ENCODE measurements around the gene FAAP20.

The FAAP20 gene

DNA sequence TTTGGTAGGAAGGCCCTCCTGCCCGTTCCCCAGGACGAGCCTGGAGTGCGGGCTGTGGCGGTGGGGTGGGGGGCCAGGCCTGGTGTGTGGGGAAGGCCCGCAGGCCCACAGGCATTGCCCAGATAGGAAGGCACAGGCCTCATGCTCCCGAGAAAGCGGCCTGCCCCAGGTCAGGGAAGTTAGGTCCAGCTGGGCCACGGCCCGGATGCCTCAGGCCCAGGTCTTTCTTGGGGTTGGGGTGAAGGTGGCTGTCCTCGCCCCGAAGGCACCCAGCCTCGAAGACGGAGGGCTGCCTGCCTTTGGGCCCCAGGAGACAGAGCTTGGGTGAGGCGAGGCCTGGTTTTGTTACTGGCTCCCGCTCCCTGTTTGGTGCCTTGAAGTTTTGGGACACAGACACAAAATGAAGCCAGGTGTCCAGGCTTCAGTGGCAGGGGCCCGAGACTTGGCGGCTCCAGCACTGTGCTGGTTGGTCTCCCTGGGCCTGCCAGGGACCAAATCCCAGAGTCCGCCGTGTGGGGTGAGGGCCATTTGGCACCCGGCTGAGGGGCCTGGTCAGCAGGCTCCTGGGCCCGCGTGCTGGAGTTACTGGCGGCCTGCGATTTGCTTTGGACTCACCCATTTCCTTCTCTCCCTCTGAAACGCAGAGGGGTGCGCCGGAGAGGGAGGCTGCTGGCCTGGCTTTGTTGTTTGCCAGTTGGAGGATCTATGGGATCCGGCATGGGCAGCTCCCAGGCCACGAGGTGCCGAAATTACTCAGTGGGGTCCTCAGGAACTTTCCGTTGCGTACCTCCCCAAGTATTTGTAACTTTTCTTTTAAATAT is 35.5 kb upstream of the FAAP20 start:
- peak; percentile 39 for DNase-seq

DNA sequence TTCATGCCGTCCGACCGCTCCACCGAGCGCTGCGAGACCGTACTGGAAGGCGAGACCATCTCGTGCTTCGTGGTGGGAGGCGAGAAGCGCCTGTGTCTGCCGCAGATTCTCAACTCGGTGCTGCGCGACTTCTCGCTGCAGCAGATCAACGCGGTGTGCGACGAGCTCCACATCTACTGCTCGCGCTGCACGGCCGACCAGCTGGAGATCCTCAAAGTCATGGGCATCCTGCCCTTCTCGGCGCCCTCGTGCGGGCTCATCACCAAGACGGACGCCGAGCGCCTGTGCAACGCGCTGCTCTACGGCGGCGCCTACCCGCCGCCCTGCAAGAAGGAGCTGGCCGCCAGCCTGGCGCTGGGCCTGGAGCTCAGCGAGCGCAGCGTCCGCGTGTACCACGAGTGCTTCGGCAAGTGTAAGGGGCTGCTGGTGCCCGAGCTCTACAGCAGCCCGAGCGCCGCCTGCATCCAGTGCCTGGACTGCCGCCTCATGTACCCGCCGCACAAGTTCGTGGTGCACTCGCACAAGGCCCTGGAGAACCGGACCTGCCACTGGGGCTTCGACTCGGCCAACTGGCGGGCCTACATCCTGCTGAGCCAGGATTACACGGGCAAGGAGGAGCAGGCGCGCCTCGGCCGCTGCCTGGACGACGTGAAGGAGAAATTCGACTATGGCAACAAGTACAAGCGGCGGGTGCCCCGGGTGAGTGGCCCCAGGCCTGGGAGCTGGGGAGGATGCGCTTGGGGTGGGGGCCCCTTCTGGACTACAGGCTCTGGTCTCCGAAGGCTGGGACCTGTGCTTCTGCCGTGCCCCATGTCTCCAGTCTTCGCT is 34.7 kb upstream of the FAAP20 start:
- DNase-seq, result peak; percentile 53

DNA sequence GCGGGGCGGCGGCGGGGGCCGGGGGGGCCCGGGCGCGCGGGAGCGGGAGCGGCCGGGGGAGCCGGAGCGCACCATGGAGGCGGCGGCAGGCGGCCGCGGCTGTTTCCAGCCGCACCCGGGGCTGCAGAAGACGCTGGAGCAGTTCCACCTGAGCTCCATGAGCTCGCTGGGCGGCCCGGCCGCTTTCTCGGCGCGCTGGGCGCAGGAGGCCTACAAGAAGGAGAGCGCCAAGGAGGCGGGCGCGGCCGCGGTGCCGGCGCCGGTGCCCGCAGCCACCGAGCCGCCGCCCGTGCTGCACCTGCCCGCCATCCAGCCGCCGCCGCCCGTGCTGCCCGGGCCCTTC is 34.1 kb upstream of the FAAP20 start:
- no peak for DNase-seq

DNA sequence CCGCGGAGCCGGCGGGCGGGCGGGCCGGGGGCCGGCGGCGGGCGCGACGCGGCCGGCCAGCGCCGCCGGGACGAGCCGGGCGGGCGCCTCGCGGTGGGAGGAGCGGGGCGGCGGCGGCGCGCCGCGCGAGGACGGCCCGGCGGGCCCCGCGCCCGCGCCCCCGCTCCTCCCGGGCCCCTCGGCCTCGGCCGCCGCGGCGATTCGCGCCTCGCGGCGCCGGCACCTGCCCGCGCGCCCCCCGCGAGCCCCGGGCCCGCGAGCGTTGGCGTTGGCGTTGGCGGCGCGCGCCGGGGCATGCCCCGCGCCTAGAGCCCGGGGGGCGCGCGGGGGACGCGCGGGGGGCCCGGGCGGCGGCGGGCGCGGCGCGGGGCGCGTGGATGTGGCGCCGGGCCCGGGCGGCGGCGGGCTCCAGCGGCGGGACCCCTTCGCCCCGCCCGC is 33.6 kb upstream of the FAAP20 start, which contains the start of gene SKI:
Gene SKI (plus strand): TSS at position 163 of the 438 bp plus-strand sequence. CDS start 448 bp downstream, outside the sequence.
- DNase-seq, result no peak

DNA sequence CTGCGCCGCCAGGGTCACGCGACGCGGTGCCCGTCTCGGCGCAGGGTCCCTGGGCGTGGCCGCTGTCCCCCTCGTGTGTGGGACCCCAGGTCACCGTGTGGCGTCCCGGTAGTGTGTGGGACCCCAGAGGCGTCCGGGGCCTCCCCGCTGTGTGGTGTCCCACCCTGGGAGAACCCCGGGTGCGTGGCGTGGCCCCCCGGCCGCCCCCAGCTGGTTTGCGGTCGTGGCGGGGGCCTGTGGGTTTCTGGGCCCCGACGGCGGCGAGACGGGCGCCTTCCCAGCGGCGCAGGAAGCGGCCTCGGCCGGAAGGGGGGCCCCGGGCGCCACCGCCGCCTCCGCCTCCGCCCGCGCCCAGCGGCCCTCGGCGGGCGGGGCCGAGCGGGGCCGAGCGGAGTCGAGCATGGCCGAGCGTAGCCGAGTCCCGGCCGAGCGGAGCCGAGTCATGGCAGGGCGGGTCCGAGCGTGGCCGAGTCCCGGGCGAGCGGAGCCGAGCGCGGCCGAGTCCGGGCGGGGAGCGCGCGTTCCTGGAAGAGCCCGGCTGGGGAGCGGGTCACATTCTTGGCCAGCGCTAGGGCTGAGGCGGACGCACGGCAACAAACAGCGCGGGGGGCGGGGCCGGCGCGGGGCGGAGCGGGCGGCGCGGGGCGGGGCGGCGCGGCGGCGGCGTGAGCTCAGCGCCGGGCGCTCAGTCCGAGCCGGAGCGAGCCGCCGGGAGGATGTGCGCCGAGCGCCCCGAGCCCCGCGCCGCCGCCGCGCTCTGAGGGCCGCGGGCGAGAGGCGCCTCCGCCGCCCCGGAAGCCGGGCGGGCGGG is 33.0 kb upstream of the FAAP20 start:
- peak; percentile 98 for DNase-seq

DNA sequence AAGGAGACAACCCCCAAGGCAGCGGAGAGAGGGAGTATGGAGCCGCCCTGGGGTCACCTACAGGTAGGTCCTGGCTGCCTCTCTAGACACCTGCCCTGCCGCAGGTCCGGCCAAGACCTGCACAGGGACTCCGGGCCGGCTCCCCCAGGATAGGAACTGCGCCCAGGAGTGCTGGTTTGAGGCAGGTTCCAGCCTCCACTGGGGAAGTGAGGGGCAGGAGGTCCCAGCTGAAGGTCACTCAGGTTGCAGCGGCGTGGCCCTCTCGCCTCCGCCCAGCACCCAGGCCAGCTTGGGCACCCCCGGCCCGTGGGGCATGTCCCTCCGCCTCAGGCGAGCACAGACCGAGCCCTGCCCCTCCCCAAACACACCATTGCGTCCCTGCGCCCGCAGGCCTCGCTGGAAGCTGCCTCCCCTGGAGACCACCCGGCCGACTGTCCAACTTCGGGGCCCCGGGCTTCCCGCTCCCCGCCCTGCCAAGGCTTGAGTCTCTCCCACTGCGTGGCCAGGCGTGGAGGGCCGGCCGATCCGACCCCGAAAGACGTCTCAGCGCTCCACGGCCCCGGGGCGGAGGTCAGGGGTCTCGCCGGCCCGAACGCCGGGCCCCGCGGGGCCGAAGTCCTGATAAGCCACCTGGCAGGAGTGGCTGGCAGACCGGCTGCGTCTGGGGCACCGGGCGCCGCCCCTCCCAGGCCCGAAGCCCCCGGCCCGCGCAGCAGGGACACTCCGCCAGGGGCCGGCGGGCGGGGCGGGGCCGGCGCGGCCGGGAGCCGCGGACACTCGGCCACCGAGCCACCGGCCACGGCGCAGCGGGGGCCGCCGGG is 32.2 kb upstream of the FAAP20 start:
- no peak for DNase-seq

DNA sequence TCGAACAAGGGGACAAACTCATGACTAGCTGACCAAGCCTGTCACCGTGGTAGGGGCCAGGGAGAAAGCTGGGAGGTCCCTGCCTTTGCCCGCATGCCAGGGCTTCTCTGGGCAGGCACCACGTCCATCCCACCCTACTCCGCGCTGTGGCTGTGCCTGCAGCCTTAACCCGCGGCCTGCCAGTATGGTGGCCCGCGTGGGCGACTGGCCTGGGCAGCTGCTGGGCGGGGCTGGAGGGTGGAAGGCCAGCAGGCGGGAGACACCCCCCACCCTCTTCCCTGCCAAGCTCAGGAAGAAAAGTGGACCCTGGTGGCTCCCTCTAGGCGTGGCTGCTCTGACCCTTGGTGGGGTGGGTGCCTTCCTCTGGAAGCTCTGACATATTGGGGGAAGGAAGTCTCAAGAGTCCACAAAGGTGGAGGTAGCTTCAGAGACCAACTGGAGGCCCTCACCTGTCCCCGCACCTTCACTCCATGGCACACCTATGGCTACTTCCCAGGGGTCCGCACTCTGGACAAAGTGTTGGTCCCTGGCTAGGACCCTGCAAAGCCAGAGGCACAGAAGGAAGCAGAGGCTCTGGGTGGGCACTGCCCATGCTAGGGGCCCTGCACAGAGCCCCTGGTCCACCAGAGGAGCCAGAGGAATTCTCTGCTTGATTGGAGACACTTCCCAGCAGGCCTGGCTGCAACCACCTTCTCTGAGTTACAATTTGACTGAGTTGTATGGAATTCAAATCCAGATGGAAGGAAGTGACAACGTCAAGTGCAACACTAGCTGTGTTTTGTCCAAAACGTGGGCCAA is 30.3 kb upstream of the FAAP20 start:
- DNase-seq, result no peak

DNA sequence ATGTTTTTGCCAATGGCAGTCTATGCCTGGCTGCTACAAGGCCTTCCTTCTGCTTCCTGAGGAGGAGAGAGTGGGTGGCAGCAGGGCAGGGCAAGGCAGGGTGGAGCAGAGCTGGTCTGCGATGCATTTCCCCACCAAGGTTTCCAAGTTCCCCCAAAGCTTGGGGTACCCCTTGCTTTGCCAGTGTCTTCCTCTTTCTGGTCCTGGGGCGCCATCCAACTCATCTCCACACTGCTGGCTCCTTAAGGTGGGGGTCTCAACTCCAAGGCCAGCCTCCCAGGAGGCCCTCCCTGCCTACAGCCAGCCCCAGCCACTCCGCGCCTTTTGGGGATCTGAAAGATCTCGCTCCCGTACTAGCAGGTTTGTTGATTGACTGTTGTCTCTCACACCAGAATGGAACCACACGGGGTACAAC is 29.6 kb upstream of the FAAP20 start:
- no peak for DNase-seq

DNA sequence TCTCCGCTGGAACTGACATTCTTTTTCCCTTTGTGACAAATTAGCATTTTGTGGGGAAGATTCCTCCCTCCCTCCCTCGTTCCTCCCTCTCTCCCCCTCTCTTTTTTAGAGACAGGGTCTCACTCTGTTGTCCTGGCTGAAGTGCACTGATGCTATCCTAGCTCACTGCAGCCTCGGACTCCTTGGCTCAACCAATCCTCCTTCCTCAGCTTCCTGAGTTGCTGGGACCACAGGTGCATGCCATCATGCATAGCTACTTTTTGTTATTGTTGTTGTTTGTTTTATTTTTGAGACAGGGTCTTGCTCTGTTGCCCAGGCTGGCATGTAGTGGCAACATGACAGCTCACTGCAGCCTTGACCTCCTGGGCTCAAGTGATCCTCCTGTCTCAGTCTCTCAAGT is 26.7 kb upstream of the FAAP20 start:
- DNase-seq, result no peak

DNA sequence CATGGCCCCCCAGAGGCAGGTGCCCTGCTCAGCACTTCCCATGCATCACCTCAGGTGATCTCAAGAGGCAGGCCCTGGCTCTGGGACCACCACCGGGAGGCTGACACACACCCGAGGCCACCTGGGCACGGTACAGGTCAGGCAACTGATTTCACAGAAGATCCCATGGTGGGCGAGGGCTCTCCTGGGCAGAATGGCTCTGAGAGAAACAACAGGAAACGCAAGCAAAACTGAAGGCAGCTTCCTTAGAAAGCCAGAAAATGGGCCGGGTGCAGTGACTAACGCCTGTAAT is 22.1 kb upstream of the FAAP20 start:
- no peak for DNase-seq

DNA sequence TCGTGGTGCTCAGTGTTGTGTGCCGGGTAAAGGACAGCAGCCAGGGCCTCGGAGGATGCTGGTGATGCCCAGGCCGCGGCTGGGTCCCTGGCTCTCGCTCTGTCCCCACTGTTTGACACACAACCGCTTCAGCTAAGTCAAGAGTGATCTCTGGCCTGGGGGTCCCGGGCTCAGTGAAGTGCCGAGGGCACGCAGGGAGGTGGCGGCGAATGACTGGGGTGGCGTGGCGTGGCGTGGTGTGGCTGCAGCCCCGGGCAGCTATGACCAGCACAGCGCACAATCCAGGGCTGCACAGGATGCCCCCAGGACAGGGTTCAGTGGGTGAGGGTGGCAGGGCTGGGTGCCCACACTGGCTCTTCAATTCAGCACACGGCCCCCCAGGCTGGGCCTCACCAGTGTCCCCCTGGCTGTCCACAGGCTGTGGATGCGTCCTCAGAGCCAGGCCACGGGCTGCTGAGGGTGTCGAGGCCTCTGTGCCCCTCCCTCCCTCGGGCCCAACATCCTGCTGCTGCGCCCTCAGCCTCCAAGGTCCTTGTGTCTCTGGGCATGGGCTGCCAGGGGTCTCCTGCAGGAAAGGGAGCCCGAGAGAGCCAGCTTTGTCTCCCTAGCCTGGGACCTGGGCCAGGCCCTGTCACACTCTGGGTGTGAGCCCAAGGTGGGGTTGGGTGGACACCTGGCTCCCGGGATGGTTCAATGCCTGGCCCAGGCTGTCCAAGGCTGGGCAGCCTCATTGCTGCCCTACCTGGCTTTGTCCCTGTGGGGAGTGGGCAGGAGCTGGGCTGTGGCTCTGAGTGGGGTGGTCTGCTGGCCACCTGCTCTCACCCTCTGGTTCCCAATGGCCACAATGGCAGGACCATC is 21.6 kb upstream of the FAAP20 start:
- DNase-seq, result no peak

DNA sequence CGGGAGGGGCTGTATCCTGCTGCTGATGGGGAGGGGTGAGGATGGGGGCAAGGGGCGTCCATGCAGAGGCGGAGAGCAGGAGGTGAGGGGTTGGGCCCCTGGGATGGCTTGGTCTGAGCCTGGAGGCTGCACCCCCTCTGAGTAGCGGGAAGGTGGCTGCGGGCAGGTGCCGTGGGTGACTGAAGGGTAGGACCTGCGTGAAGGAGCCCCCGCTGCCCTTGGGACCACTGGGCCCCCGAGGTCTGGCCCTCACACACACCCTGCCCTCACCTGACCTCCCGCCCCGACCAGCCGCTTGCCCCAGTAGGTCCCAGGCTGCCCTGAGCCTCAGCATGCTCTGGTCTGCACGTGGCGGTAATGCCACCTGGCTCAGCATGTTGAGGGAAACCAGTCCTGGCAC is 20.8 kb upstream of the FAAP20 start:
- no peak for DNase-seq

DNA sequence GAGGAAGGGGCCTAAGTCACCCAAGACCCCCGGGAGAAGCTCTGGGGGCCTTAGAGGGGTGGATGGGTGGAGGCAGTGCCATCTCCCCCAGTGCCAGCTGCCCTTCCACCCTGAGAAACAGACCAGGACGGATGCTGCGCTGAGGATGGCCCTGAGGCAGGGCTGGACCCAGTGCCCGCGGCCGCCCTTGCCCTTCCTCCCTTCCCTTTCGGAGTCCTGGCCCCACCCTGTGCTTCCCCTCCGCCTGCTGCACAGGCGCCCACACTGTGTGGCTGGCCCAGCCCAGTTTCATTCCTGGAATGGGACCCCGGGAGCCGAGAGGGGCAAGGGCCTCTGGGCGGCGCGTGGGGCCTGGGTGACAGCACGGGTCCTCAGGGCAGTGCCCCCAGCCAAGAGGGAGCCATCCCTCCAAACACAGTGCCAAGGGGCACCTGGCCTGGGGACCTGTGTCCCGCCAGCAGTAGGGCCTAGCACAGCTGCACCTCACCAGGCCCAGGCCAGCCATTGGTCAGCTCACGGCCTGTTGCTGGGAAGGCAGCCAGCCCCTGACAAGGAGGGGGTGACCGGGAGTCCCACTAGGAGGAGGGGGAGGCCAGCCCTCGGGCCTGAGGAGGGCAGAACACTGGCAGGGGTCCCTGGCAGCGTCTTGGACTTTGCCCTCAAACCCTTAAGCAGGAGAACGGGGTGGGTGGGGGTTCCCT is 20.1 kb upstream of the FAAP20 start:
- DNase-seq, result no peak

DNA sequence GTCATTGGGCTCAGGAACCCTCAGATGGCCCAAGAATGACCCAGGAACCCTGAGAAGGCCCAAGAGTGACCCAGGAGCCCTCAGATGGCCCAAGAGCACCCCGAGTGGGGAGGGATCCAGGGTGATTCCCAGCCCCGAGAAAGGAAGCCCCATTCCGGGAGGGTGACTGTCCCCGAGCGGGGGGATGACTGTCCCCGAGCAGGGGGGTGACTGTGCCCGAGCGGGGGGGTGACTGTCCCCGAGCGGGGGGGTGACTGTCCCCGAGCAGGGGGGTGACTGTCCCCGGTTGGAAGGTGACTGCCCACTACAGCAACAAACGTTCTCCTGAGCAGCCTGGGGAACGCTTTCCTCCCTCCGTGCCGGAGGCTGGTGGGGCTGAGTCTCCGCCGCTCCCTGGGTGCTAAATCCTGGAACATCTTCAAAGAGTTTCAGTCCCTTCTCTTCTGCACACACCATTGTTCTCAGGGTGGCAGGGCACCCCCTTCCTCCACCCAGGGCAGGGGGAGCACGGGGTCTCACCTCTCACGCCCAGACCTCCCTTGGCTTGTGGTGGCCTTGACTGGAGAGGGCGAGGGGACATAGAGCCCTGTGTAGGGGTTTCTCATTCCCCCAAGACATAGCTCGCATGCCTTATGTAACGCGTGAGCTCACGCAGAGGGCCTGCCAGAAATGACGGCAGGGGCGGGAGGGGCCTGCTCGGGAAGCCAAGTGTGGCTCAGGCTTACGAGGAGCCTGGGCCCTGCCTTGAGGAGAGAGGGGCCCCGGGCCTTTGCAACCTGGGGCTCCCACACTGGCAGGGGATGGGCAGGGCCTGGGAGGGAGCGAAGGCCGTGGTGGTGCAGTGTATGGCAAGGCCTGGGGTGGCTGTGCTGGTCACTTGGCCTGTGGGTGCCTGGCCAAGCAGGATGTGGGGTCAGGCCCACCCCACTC is 19.3 kb upstream of the FAAP20 start:
- peak; percentile 90 for DNase-seq

DNA sequence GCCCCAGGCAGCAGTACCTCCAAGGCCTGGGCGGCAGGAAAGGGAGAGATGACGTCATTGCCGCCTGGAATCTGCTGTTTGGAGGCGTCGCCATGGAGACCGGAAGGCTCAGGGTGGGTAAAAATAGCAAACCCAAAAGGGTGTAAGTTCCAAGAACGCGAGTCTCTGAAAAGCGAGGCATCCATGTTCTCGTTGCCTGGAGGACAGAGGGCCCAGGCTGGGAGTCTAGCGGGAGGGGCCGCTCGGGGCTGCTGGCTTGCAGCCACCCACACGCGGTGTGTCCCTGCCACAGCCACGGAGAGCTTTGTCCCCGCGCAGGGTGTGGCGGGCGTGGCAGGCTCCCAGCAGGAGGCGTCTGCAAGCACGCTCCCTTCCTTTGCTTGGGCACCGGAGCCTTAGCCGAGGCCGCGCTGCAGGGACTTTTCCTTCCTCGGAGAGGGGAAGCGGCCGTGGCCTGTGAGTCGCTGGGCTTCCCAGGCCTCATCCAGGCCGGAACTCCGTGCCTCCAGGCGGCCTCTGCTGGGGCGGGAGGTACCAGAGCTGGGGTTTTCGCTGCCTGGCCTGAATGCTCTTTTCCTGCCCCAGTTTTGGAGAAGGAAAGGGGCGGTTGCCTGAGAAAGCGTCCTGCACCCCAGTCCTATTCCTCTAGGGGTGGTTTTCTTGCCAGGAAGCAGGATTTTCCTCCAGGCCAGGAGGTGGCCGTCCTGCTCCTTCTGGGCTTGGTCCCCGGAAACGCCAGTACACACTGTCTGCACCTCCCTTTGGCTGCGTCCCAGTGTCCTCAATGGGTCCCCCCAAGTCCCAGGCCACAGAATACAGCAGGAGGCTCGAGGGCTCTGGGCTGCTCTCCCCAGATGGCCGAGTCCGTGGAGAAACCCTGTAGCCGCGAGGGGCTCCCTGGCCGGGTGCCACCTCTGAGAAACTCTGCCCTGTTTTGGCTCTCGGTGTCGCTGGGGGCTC is 18.2 kb upstream of the FAAP20 start:
- DNase-seq, result peak; percentile 99

DNA sequence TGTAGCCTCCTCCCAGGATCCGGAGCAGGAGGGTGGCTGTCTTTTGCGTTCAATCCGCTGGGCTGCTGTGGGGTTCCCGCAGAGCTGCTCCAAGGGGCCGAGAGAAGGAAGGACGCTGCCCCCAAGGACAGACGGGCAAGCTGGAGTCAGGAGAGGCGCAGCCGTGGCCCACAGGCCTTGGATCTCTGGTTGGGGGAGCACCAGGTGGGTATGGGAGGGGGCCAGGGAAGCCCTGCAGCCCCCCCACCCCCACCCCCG is 17.6 kb upstream of the FAAP20 start:
- DNase-seq, result no peak

DNA sequence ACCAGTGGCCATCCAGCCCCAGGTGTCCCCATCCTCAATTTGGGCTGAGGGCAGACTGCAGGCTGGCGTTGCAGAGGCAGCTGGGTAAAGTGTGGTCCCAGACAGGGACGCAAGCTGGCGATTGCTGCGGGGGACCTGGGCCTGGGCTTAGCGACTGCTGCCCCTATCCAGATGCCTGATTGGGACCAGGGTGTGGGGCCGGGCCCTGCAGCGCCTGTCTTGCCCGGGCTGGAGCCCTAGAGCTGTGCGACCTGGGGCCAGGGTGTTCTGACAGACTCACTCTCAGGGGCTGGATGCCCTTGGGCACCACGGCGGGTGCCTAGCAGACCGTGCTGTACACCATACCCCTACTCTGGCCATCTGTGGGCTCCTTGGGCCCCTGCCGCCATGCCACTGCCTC is 16.2 kb upstream of the FAAP20 start:
- no peak for DNase-seq

DNA sequence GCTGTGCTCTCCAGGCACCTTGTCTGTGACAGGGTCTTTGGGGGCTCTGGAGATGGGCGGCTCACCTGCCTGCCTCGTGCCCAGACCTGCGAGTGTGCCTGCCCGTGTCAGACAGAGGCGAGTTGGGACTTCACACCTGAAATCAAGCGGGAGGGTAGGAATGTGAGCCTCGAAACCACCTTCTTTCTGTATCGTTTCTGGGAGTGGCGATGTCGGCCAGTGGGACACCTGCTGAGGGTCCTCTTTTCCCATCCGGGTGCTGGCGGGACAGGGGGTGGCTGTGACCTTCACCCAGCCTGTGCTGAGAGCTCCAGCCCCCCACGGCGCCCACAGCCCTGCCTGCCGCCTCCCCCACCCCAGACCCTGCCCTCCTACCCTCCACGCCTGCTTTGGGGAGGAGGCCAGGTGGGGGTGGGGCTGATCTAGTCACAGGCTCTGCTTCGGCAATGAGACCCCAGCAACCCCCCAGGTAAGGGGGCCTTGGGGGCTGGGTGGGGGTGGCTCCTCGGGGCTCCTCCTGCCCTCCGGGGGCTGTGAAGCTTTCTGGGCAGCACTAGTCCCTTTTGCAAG is 15.6 kb upstream of the FAAP20 start:
- no peak for DNase-seq
